ENCODE measurements around the gene RXFP2. TPM values are rescaled to one million over a fixed set of nuclear protein-coding genes. Genes with fewer than 3 reads are reported as not detected.

Gene RXFP2
- total and polyA plus RNA-seq, 2 of the 8 experiments (the other 6 are each of a cell fraction or from before 2014, with no cell fraction given), result not detected

GRCh38 chr13:31722673-31723072, 16.7 kb upstream of the RXFP2 start:
- no peaks in the 10 kb centered on the region for H3K4me1 ChIP-seq (replicated peaks in 1 of 4; ENCODE audit: control insufficient read depth in 3 of 4, insufficient read depth in 4 of 4, low read length in 3 of 4)
- H3K23me2 ChIP-seq (ENCODE audit: low read depth, low read length), result no peaks in the 10 kb centered on the region
- no peak overlapping the region for H4K5ac ChIP-seq (ENCODE audit: insufficient read length, low read depth, low read length)
- no peak overlapping the region for H3K4ac ChIP-seq (replicated peaks; ENCODE audit: insufficient read length, low read depth, low read length)
- no peaks in the 10 kb centered on the region for H4K20me1 ChIP-seq (replicated peaks in 1 of 2; ENCODE audit: control insufficient read depth in 1 of 2, insufficient read depth in 2 of 2, low read length in 2 of 2)
- H4K8ac ChIP-seq (ENCODE audit: extremely low read depth, insufficient read depth, low read length), result no peak overlapping the region
- no peak overlapping the region for H2BK20ac ChIP-seq (ENCODE audit: low read length)
- H2BK5ac ChIP-seq (ENCODE audit: low read depth, low read length), result no peak overlapping the region
- H3K18ac ChIP-seq (ENCODE audit: extremely low read depth, low read length), result no peak overlapping the region
- no peaks in the 10 kb centered on the region for H3K79me2 ChIP-seq (ENCODE audit: control insufficient read depth in 1 of 2, insufficient read depth in 2 of 2, low read length in 2 of 2)
- H4K91ac ChIP-seq (replicated peaks; ENCODE audit: insufficient read length, low read length), result no peak overlapping the region
- H3K27me3 ChIP-seq (replicated peaks in 1 of 4; ENCODE audit: control insufficient read depth in 3 of 4, extremely low read depth in 1 of 4, insufficient read depth in 3 of 4, low read length in 3 of 4), result no peaks in the 10 kb centered on the region
- H2AK5ac ChIP-seq (ENCODE audit: low read depth, low read length), result no peak overlapping the region
- no peaks in the 10 kb centered on the region for H3K36me3 ChIP-seq (ENCODE audit: control insufficient read depth in 2 of 4, insufficient read depth in 4 of 4, low read length in 3 of 4)
- no peak overlapping the region for H3K4me2 ChIP-seq (ENCODE audit: insufficient read depth in 1 of 2, low read depth in 2 of 2, low read length in 2 of 2)
- ChIA-PET POLR2A (ENCODE audit: partially characterized antibody) (no interaction called here), CTCF (ENCODE audit: partially characterized antibody) (interaction anchor here (1.5 to 1.6 kb wide), 2 partner anchors 18 to 185 kb away, joined by 5 read pairs; no protein-coding TSS in a partner anchor)
- H2BK120ac ChIP-seq (replicated peaks; ENCODE audit: low read depth, low read length), result no peak overlapping the region
- DNase-seq (ENCODE audit: low read depth in 1 of 2, low spot score in 2 of 2) (no peak), FAIRE-seq (no peak)
- no peak overlapping the region for H3K9ac ChIP-seq (replicated peaks in 1 of 4; ENCODE audit: extremely low read depth in 1 of 4, low read depth in 3 of 4, low read length in 3 of 4)
- no peak overlapping the region for H2BK15ac ChIP-seq (ENCODE audit: low read length)
- TF ChIP-seq TAF7 (optimal IDR thresholded peaks at IDR 0.05; ENCODE audit: borderline replicate concordance, low read depth, low read length) (no peak), YY1 (IDR thresholded peaks at IDR 0.05; ENCODE audit: low read depth, low read length) (no peak), BCL11A (IDR thresholded peaks at IDR 0.05; ENCODE audit: low read depth in 2 of 2, low read length in 2 of 2) (no peak)
- H2BK12ac ChIP-seq (ENCODE audit: low read depth, low read length), result no peak overlapping the region
- H3K79me1 ChIP-seq (ENCODE audit: low read depth, low read length), result no peaks in the 10 kb centered on the region
- H3K14ac ChIP-seq (ENCODE audit: insufficient read length), result no peak overlapping the region
- H2AFZ ChIP-seq (ENCODE audit: low read length), result no peak overlapping the region
- no peak overlapping the region for H3K4me3 ChIP-seq (ENCODE audit: extremely low read depth in 1 of 4, insufficient read depth in 2 of 4, low read depth in 3 of 4, low read length in 4 of 4)
- no peak overlapping the region for H3K27ac ChIP-seq (ENCODE audit: low read depth, low read length)
- H3K56ac ChIP-seq (replicated peaks; ENCODE audit: insufficient read length, low read depth, low read length), result no peak overlapping the region
- no peak overlapping the region for H3K23ac ChIP-seq (ENCODE audit: insufficient read length)
- no peaks in the 10 kb centered on the region for H3K9me3 ChIP-seq (ENCODE audit: insufficient read depth in 2 of 2, low read depth in 1 of 2, low read length in 1 of 2)
- 86% methylated on average over 5 of the region's 5 CpGs; no CpG with 5 or more reads in 1 of the 2 experiments for WGBS, 2 experiments (ENCODE audit: extremely low coverage in 1 of 2, insufficient coverage in 1 of 2, insufficient read length in 1 of 2, insufficient replicate concordance in 2 of 2, low coverage in 1 of 2, low lambda C conversion rate in 2 of 2, missing lambda C conversion rate in 1 of 2)
